Measurements from ENCODE around the gene PLEKHA5. TPM values are rescaled to one million over a fixed set of nuclear protein-coding genes. Genes with fewer than 3 reads are reported as not detected.

Gene PLEKHA5
- polyA plus RNA-seq, 3 donors = 0.35 to 0.79 (median 0.41) TPM

DNA sequence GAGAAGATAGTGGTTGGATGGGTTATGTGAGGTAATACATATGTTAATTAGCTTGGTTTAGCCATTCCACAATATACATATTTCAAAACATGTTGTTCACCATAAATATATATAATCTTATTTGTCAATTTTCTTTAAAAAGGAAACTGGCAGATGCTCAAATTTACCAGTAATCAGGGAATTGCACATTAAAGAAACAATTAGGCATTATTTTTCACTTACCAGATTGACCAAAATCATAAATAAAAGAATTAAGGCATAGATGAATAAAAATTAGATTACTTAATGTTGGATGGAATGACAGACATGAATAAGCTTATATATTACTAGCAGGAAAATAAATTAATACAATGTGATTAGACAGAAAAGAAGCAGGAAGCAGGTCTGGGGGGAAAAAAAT lies 147.2 kb downstream of the PLEKHA5 start:
- H2AFZ ChIP-seq (ENCODE audit: insufficient read depth, low read depth, low read length, poor library complexity, severe bottlenecking) = no peak overlapping the region
- H3K9ac ChIP-seq (ENCODE audit: insufficient read depth, low read length, poor library complexity, severe bottlenecking) = no peak overlapping the region
- no peak overlapping the region for H3K27ac Mint-ChIP-seq

GRCh38 chr12:19277711-19278110 lies 148.2 kb downstream of the PLEKHA5 start:
- DNase-seq = no peak
- no peaks in the 10 kb centered on the region for H3K36me3 ChIP-seq (replicated peaks in 1 of 2; ENCODE audit: control insufficient read depth in 1 of 2, insufficient read depth in 2 of 2, low read length in 2 of 2)
- no peak overlapping the region for H3K4me3 ChIP-seq (replicated peaks in 1 of 3; ENCODE audit: low read depth in 2 of 3, low read length in 3 of 3)
- TF ChIP-seq, protein P1, sequence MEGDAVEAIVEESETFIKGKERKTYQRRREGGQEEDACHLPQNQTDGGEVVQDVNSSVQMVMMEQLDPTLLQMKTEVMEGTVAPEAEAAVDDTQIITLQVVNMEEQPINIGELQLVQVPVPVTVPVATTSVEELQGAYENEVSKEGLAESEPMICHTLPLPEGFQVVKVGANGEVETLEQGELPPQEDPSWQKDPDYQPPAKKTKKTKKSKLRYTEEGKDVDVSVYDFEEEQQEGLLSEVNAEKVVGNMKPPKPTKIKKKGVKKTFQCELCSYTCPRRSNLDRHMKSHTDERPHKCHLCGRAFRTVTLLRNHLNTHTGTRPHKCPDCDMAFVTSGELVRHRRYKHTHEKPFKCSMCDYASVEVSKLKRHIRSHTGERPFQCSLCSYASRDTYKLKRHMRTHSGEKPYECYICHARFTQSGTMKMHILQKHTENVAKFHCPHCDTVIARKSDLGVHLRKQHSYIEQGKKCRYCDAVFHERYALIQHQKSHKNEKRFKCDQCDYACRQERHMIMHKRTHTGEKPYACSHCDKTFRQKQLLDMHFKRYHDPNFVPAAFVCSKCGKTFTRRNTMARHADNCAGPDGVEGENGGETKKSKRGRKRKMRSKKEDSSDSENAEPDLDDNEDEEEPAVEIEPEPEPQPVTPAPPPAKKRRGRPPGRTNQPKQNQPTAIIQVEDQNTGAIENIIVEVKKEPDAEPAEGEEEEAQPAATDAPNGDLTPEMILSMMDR (IDR thresholded peaks at IDR 0.05) = no peak
- Mint-ChIP-seq H3K9me3 (no peaks in the 10 kb centered on the region), H3K4me3 (no peak overlapping the region), H3K4me1 (peaks cover 7% of the 10 kb centered on the region), H3K27me3 (ENCODE audit: low read depth in 3 of 3) (no peaks in the 10 kb centered on the region), H3K27ac (no peak overlapping the region), H3K36me3 (peaks cover 3 to 4% of the 10 kb centered on the region in 2 donors)
- H4K20me1 ChIP-seq (ENCODE audit: insufficient read depth, low read length) = no peaks in the 10 kb centered on the region
- H2AFZ ChIP-seq (ENCODE audit: insufficient read depth, low read depth, low read length, poor library complexity, severe bottlenecking) = no peak overlapping the region
- H3K4me1 ChIP-seq (ENCODE audit: control insufficient read depth in 1 of 2, insufficient read depth in 2 of 2, low read length in 2 of 2) = peaks cover 0 to 3% of the 10 kb centered on the region in 2 donors
- H3K9me3 ChIP-seq (replicated peaks in 1 of 2; ENCODE audit: control insufficient read depth in 1 of 2, insufficient read depth in 1 of 2, low read length in 2 of 2) = no peaks in the 10 kb centered on the region
- intact Hi-C loops (cut with micrococcal nuclease) = no loop called here
- H3K27me3 ChIP-seq (ENCODE audit: control insufficient read depth in 2 of 2, insufficient read depth in 2 of 2, low read length in 2 of 2) = no peaks in the 10 kb centered on the region
- H3K27ac ChIP-seq (ENCODE audit: low read depth in 1 of 2, low read length in 2 of 2) = no peak overlapping the region
- H3K79me2 ChIP-seq (ENCODE audit: insufficient read depth, low read length) = no peaks in the 10 kb centered on the region
- H3K4me2 ChIP-seq (replicated peaks; ENCODE audit: extremely low read depth, low read length, poor library complexity, severe bottlenecking) = no peak overlapping the region
- no peak overlapping the region for H3K9ac ChIP-seq (ENCODE audit: insufficient read depth, low read length, poor library complexity, severe bottlenecking)

More for the DNA sequence above, 147.2 kb downstream of the PLEKHA5 start:
- Histone ChIP-seq H3K36me3 (replicated peaks in 1 of 2; ENCODE audit: control insufficient read depth in 1 of 2, insufficient read depth in 2 of 2, low read length in 2 of 2) (no peaks in the 10 kb centered on the region), H3K27ac (ENCODE audit: low read depth in 1 of 2, low read length in 2 of 2) (no peak overlapping the region), H3K4me2 (replicated peaks; ENCODE audit: extremely low read depth, low read length, poor library complexity, severe bottlenecking) (no peak overlapping the region), H3K9me3 (replicated peaks in 1 of 2; ENCODE audit: control insufficient read depth in 1 of 2, insufficient read depth in 1 of 2, low read length in 2 of 2) (no peaks in the 10 kb centered on the region), H4K20me1 (ENCODE audit: insufficient read depth, low read length) (no peaks in the 10 kb centered on the region), H3K27me3 (ENCODE audit: control insufficient read depth in 2 of 2, insufficient read depth in 2 of 2, low read length in 2 of 2) (no peaks in the 10 kb centered on the region), H3K4me3 (replicated peaks in 1 of 3; ENCODE audit: low read depth in 2 of 3, low read length in 3 of 3) (no peak overlapping the region), H3K4me1 (ENCODE audit: control insufficient read depth in 1 of 2, insufficient read depth in 2 of 2, low read length in 2 of 2) (peaks cover 0 to 3% of the 10 kb centered on the region in 2 donors), H3K79me2 (ENCODE audit: insufficient read depth, low read length) (no peaks in the 10 kb centered on the region)
- H3K36me3 Mint-ChIP-seq = peaks cover 3 to 4% of the 10 kb centered on the region in 2 donors
- TF ChIP-seq, protein P1 (IDR thresholded peaks at IDR 0.05) = no peak
- peaks cover 7% of the 10 kb centered on the region for H3K4me1 Mint-ChIP-seq
- no peak overlapping the region for H3K4me3 Mint-ChIP-seq
- H3K27me3 Mint-ChIP-seq (ENCODE audit: low read depth in 3 of 3) = no peaks in the 10 kb centered on the region
- no peak for DNase-seq
- H3K9me3 Mint-ChIP-seq = no peaks in the 10 kb centered on the region
- intact Hi-C loops (cut with micrococcal nuclease) = no loop called here
